SK-N-SH (cell line): ENCODE measurements around the gene PTPRK. TPM values are rescaled to one million over a fixed set of nuclear protein-coding genes. Genes with fewer than 3 reads are reported as not detected.

Source experiments
- CTCF ChIA-PET: fragments of 300-600, 350-600 bp; formaldehyde crosslinking; extraction: SDS; loops from one replicate; lab custom pipeline; 2021; lab: Yijun Ruan, JAX
- POLR2A ChIA-PET: fragments of 350-600 bp; sonication (Branson Sonifier 250); formaldehyde crosslinking; extraction: SDS; loops from one replicate; lab custom pipeline; 2020; ENCODE audit warnings: antibody characterized with exemption, inconsistent platforms; lab: Yijun Ruan, JAX
- DNase-seq: peaks from one replicate; pipeline ENCODE4 v3.0.0; 2012
- H2AFZ ChIP-seq: fragments of 200-600 bp; sonication (generic); 2 replicates; pipeline ENCODE4 v1.8.1; 2016; ENCODE audit warnings: antibody characterized with exemption, mild to moderate bottlenecking, low read depth
- H3F3A ChIP-seq: fragments of 200-600 bp; sonication (generic); replicated peaks from 2 replicates; pipeline ENCODE3; 2016; ENCODE audit warnings: antibody characterized with exemption, mild to moderate bottlenecking; ENCODE audit not compliant: insufficient read depth
- H3K27ac ChIP-seq, 2 experiments: fragments of 200-500 bp in 1 of 2; fragments of 200-600 bp in 1 of 2; sonication (Bioruptor generic) in 1 of 2; sonication (generic), shearing (Covaris generic) in 1 of 2; 2 replicates each; pipeline versions ENCODE4 v1.5.1 to v1.6.1; 2014 to 2016; ENCODE audit warnings: low read depth in 2 of 2, inconsistent platforms in 1 of 2, low read length in 1 of 2, mild to moderate bottlenecking in 1 of 2, mixed read lengths in 1 of 2
- H3K27me3 ChIP-seq: fragments of 200-600 bp; sonication (generic), shearing (Covaris generic); 2 replicates; pipeline ENCODE4 v1.6.1; 2016; ENCODE audit warnings: mixed run types; ENCODE audit not compliant: insufficient read depth
- H3K36me3 ChIP-seq, 2 experiments: fragments of 200-500 bp in 1 of 2; fragments of 200-600 bp in 1 of 2; sonication (Bioruptor generic) in 1 of 2; sonication (generic) in 1 of 2; replicated peaks in 1 of 2; 2 replicates each; pipeline versions ENCODE3 to v1.5.1; 2014 to 2016; ENCODE audit warnings: low read length in 1 of 2, mild to moderate bottlenecking in 1 of 2; ENCODE audit not compliant: insufficient read depth in 2 of 2, control insufficient read depth in 1 of 2
- H3K4me1 ChIP-seq, 2 experiments: fragments of 200-500 bp in 1 of 2; fragments of 200-600 bp in 1 of 2; sonication (Bioruptor generic) in 1 of 2; sonication (generic), shearing (Covaris generic) in 1 of 2; 2 replicates each; pipeline versions ENCODE4 v1.5.1 to v1.6.1; 2014 to 2016; ENCODE audit warnings: low read depth in 1 of 2, low read length in 1 of 2, mixed run types in 1 of 2; ENCODE audit not compliant: insufficient read depth in 2 of 2, control insufficient read depth in 1 of 2
- H3K4me2 ChIP-seq: fragments of 200-600 bp; sonication (generic), shearing (Covaris generic); 2 replicates; pipeline ENCODE4 v1.6.1; 2017; ENCODE audit warnings: mixed run types
- H3K4me3 ChIP-seq, 2 experiments: fragments of 200-500 bp in 1 of 2; fragments of 200-600 bp in 1 of 2; sonication (Bioruptor generic) in 1 of 2; sonication (generic), shearing (Covaris generic) in 1 of 2; 2 replicates each; pipeline versions ENCODE4 v1.5.1 to v1.8.1; 2014 to 2016; ENCODE audit warnings: low read depth in 2 of 2, inconsistent platforms in 1 of 2, low read length in 1 of 2, mild to moderate bottlenecking in 1 of 2, mixed read lengths in 1 of 2, moderate library complexity in 1 of 2
- H3K79me2 ChIP-seq: fragments of 200-600 bp; sonication (generic); 2 replicates; pipeline ENCODE4 v1.8.1; 2017; ENCODE audit warnings: mild to moderate bottlenecking; ENCODE audit not compliant: insufficient read depth
- H3K9ac ChIP-seq: fragments of 200-600 bp; sonication (generic); 2 replicates; pipeline ENCODE4 v1.6.1; 2017; ENCODE audit warnings: mixed run types
- H3K9me2 ChIP-seq: fragments of 200-600 bp; sonication (generic); 2 replicates; pipeline ENCODE4 v1.6.1; 2017; ENCODE audit warnings: mixed run types
- H3K9me3 ChIP-seq: fragments of 200-600 bp; sonication (generic); 2 replicates; pipeline ENCODE4 v1.6.1; 2017; ENCODE audit warnings: mixed run types, mild to moderate bottlenecking, moderate library complexity
- H4K20me1 ChIP-seq: fragments of 200-600 bp; sonication (generic); 2 replicates; pipeline ENCODE4 v1.6.1; 2017; ENCODE audit warnings: mild to moderate bottlenecking, mixed run types; ENCODE audit not compliant: insufficient read depth
- CHD2 ChIP-seq: fragments of 150-350 bp; IDR thresholded peaks from 2 replicates; pipeline ENCODE4 v1.6.1; 2018; ENCODE audit warnings: low read length; ENCODE audit not compliant: partially characterized antibody
- ELF1 ChIP-seq: IDR thresholded peaks from 2 replicates; pipeline ENCODE4 v1.4.0; 2012
- EP300 ChIP-seq, 2 experiments: IDR thresholded peaks; 2 replicates each; pipeline versions ENCODE4 v1.4.0 to v1.6.1; 2012; ENCODE audit warnings: borderline replicate concordance in 1 of 2, low read depth in 1 of 2, low read length in 1 of 2
- FOSL2 ChIP-seq: IDR thresholded peaks from 2 replicates; pipeline ENCODE4 v1.4.0; 2012; ENCODE audit warnings: low read depth, mild to moderate bottlenecking, moderate library complexity, borderline replicate concordance
- FOXJ3 ChIP-seq: sonication (generic); formaldehyde crosslinking; IDR thresholded peaks from 2 replicates; pipeline ENCODE4 v1.5.1; 2020; ENCODE audit warnings: mild to moderate bottlenecking, missing genetic modification reagents
- FOXM1 ChIP-seq: IDR thresholded peaks from 2 replicates; pipeline ENCODE4 v1.4.0; 2012; ENCODE audit warnings: low read depth, mild to moderate bottlenecking
- GATA2 ChIP-seq: sonication (generic); formaldehyde crosslinking; IDR thresholded peaks from 2 replicates; pipeline ENCODE4 v1.5.0; 2020; ENCODE audit warnings: mild to moderate bottlenecking, missing genetic modification reagents
- JUND ChIP-seq: IDR thresholded peaks from 2 replicates; pipeline ENCODE4 v1.4.0; 2012
- MEF2A ChIP-seq: IDR thresholded peaks from 2 replicates; pipeline ENCODE4 v1.4.0; 2012; ENCODE audit warnings: low read depth, borderline replicate concordance
- NFIC ChIP-seq: IDR thresholded peaks from 2 replicates; pipeline ENCODE4 v1.4.0; 2012; ENCODE audit warnings: borderline replicate concordance
- NRF1 ChIP-seq: IDR thresholded peaks from 2 replicates; pipeline ENCODE4 v1.6.1; 2012; ENCODE audit warnings: low read depth, mild to moderate bottlenecking, low read length
- RAD21 ChIP-seq: IDR thresholded peaks from 2 replicates; pipeline ENCODE4 v1.6.1; 2012; ENCODE audit warnings: mild to moderate bottlenecking, low read length
- RFX5 ChIP-seq: IDR thresholded peaks from 2 replicates; pipeline ENCODE4 v1.6.1; 2012; ENCODE audit warnings: mild to moderate bottlenecking, improper control_type of control experiment, low read length
- SIN3A ChIP-seq: IDR thresholded peaks from 2 replicates; pipeline ENCODE4 v1.6.1; 2012; ENCODE audit warnings: low read depth, mild to moderate bottlenecking, low read length, moderate library complexity, borderline replicate concordance
- SMC3 ChIP-seq: IDR thresholded peaks from 2 replicates; pipeline ENCODE4 v1.6.1; 2012; ENCODE audit warnings: low read depth, low read length, improper control_type of control experiment
- TAF1 ChIP-seq: IDR thresholded peaks from 2 replicates; pipeline ENCODE4 v1.6.1; 2012; ENCODE audit warnings: low read depth, mild to moderate bottlenecking, low read length, moderate library complexity, borderline replicate concordance
- TCF12 ChIP-seq: IDR thresholded peaks from 2 replicates; pipeline ENCODE4 v1.4.0; 2012
- TEAD4 ChIP-seq: IDR thresholded peaks from 2 replicates; pipeline ENCODE4 v1.4.0; 2012; ENCODE audit warnings: mild to moderate bottlenecking, borderline replicate concordance; ENCODE audit not compliant: insufficient read depth
- WGBS: methylation state at CpG from one replicate; pipeline ENCODE4 v1.1.6; 2017; ENCODE audit warnings: low lambda C conversion rate; 5-methylcytosine and 5-hydroxymethylcytosine counted together
- polyA plus RNA-seq, 3 experiments: library from polyadenylated mRNA; depleted of rRNA; stranded (reverse); fragments of >200 nt; gene quantifications; 2 replicates each; pipeline ENCODE4 v1.2.3, GENCODE V29; 2012
- TF ChIP-seq, protein P1 (sequence below): IDR thresholded peaks from 2 replicates; pipeline ENCODE4; 2012
- TF ChIP-seq, protein P2 (sequence below): fragments of 150-350 bp; IDR thresholded peaks from 2 replicates; pipeline ENCODE4 v1.6.1; 2016; ENCODE audit warnings: mild to moderate bottlenecking, low read depth, low read length
- TF ChIP-seq, protein P3 (sequence below): fragments of 200-600 bp; sonication (generic); IDR thresholded peaks from 2 replicates; pipeline ENCODE4 v1.6.1; 2017; ENCODE audit warnings: antibody characterized with exemption, mild to moderate bottlenecking, moderate library complexity

The PTPRK gene
- polyA plus RNA-seq, 1 of the 3 experiments (the other 2 are of a cell fraction), result 9.5 TPM

DNA sequence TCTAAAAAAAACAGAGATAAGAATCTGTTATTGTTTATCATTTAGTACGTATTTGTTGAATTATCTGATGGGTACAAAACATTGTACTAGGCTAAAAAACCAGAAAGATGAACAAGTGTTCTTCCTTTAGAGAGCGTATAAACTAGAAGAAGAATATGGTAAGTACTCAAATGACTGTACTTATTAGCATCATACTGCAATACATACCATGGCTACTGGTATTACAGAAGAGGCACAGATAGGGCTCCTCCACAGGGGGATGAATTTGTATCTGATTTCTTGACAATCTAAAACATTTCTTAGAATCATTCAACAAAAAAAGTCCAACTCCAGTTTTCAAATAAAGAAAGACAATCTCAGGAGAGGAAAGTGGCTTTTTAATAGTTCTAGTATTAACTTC is 501.6 kb downstream of the PTPRK start:
- Histone ChIP-seq H3K9ac (no peak overlapping the region), H3K9me3 (no peaks in the 10 kb centered on the region), H3K27ac (no peak overlapping the region), H3K9me2 (no peaks in the 10 kb centered on the region), H3K4me3 (no peak overlapping the region), H3F3A (peaks cover 3% of the 10 kb centered on the region), H3K36me3 (peaks cover 0 to 5% of the 10 kb centered on the region in 2 experiments), H2AFZ (no peak overlapping the region), H3K4me1 (no peaks in the 10 kb centered on the region; a peak in 1 of 4 replicates), H3K27me3 (no peaks in the 10 kb centered on the region), H3K4me2 (no peak overlapping the region), H4K20me1 (no peaks in the 10 kb centered on the region), H3K79me2 (no peaks in the 10 kb centered on the region)
- WGBS, result 93% methylated on average over 2 of the region's 2 CpGs
- no peak for DNase-seq
- ChIA-PET CTCF (no interaction called here), POLR2A (no interaction called here)
- TF ChIP-seq CHD2 (no peak), SMC3 (no peak)

DNA sequence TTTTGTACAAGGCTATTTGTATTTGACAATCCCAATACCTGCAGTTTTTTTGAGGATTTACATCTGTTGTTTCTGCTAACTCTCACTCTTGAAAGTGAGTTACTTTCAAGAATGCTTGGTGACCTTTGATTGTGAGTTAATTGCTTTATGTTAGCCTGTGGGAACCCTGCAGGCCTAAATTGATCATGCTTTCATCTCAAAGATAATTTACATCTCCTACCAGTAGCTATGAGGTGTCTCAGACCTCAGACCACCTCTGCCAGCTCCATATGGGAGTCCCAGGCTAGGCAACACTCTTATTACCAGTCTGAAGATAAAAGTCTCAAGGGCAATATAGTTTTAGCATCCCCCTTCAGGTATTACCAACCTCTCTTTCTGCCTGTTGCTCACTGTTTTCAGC is 503.1 kb downstream of the PTPRK start:
- POLR2A ChIA-PET, result no interaction called here
- TF ChIP-seq RFX5, result no peak
- TF ChIP-seq ELF1, result no peak
- TF ChIP-seq FOXJ3 (CRISPR knock-in tag), result no peak
- no peak for TF ChIP-seq JUND
- no peak for TF ChIP-seq TEAD4
- TF ChIP-seq NFIC, result no peak
- TF ChIP-seq SMC3, result no peak
- no peak for TF ChIP-seq NRF1
- TF ChIP-seq, protein P1, sequence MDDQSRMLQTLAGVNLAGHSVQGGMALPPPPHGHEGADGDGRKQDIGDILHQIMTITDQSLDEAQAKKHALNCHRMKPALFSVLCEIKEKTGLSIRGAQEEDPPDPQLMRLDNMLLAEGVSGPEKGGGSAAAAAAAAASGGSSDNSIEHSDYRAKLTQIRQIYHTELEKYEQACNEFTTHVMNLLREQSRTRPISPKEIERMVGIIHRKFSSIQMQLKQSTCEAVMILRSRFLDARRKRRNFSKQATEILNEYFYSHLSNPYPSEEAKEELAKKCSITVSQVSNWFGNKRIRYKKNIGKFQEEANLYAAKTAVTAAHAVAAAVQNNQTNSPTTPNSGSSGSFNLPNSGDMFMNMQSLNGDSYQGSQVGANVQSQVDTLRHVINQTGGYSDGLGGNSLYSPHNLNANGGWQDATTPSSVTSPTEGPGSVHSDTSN, result no peak
- TF ChIP-seq FOSL2, result no peak
- TF ChIP-seq, protein P2, sequence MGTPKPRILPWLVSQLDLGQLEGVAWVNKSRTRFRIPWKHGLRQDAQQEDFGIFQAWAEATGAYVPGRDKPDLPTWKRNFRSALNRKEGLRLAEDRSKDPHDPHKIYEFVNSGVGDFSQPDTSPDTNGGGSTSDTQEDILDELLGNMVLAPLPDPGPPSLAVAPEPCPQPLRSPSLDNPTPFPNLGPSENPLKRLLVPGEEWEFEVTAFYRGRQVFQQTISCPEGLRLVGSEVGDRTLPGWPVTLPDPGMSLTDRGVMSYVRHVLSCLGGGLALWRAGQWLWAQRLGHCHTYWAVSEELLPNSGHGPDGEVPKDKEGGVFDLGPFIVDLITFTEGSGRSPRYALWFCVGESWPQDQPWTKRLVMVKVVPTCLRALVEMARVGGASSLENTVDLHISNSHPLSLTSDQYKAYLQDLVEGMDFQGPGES, result no peak
- no peak for TF ChIP-seq RAD21
- no peak for TF ChIP-seq EP300 (IDR thresholded peaks at IDR 0.05; ENCODE audit: borderline replicate concordance in 1 of 2, low read depth in 1 of 2, low read length in 1 of 2)
- no peak for TF ChIP-seq SIN3A
- TF ChIP-seq FOXM1, result no peak
- no peak for TF ChIP-seq TCF12
- TF ChIP-seq, protein P3, sequence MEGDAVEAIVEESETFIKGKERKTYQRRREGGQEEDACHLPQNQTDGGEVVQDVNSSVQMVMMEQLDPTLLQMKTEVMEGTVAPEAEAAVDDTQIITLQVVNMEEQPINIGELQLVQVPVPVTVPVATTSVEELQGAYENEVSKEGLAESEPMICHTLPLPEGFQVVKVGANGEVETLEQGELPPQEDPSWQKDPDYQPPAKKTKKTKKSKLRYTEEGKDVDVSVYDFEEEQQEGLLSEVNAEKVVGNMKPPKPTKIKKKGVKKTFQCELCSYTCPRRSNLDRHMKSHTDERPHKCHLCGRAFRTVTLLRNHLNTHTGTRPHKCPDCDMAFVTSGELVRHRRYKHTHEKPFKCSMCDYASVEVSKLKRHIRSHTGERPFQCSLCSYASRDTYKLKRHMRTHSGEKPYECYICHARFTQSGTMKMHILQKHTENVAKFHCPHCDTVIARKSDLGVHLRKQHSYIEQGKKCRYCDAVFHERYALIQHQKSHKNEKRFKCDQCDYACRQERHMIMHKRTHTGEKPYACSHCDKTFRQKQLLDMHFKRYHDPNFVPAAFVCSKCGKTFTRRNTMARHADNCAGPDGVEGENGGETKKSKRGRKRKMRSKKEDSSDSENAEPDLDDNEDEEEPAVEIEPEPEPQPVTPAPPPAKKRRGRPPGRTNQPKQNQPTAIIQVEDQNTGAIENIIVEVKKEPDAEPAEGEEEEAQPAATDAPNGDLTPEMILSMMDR, result no peak
- no peak for TF ChIP-seq TAF1
- TF ChIP-seq GATA2 (CRISPR knock-in tag), result no peak
- TF ChIP-seq MEF2A, result no peak

More for the DNA sequence above, 503.1 kb downstream of the PTPRK start:
- Histone ChIP-seq H3K4me3 (no peak overlapping the region), H2AFZ (no peak overlapping the region), H4K20me1 (no peaks in the 10 kb centered on the region), H3K4me2 (no peak overlapping the region), H3K79me2 (no peaks in the 10 kb centered on the region), H3K9me3 (no peaks in the 10 kb centered on the region), H3K27ac (no peak overlapping the region), H3K27me3 (no peaks in the 10 kb centered on the region), H3K9me2 (no peaks in the 10 kb centered on the region), H3K9ac (no peak overlapping the region), H3F3A (peaks cover 3% of the 10 kb centered on the region), H3K36me3 (peaks cover 0 to 5% of the 10 kb centered on the region in 2 experiments), H3K4me1 (no peaks in the 10 kb centered on the region; a peak in 1 of 4 replicates)
- DNase-seq, result no peak
- CTCF ChIA-PET, result no interaction called here
